Ascending aorta (tissue), 2 donors: Measurements from ENCODE around the gene SORCS2. TPM values are rescaled to one million over a fixed set of nuclear protein-coding genes. Genes with fewer than 3 reads are reported as not detected.

Experiments
- DNase-seq, 2 donors: peaks; one replicate each; pipeline ENCODE4 v3.0.0-alpha.2; 2019; ENCODE audit warnings: low spot score in 2 of 2
- H3K27ac ChIP-seq, 2 donors: fragments of 200-600 bp; sonication (generic); one replicate each; pipeline ENCODE4 v1.5.1; 2016 to 2017; ENCODE audit warnings: mild to moderate bottlenecking in 1 of 2
- H3K27me3 ChIP-seq: fragments of 200-600 bp; sonication (generic); one replicate; pipeline ENCODE4 v1.5.1; 2017
- H3K36me3 ChIP-seq, 2 donors: fragments of 200-600 bp; sonication (generic); one replicate each; pipeline ENCODE4 v1.5.1; 2016
- H3K4me1 ChIP-seq, 2 donors: fragments of 200-600 bp; sonication (generic); one replicate each; pipeline ENCODE4 v1.5.1; 2016 to 2017; ENCODE audit warnings: mild to moderate bottlenecking in 1 of 2
- H3K4me3 ChIP-seq, 2 donors: fragments of 200-600 bp; sonication (generic); one replicate each; pipeline ENCODE4 v1.5.1; 2016 to 2017; ENCODE audit warnings: mild to moderate bottlenecking in 1 of 2
- H3K9me3 ChIP-seq, 2 donors: fragments of 200-600 bp; sonication (generic); one replicate each; pipeline ENCODE4 v1.5.1; 2016
- intact Hi-C: fragments of 100-400 bp; cut with DNase I; formaldehyde crosslinking; loops from one replicate; pipeline ENCODE4 v1.15.1; 2023
- total RNA-seq: library from RNA; depleted of rRNA; stranded (reverse); fragments of >200 nt; gene quantifications from one replicate; pipeline ENCODE4 v1.1.0, GENCODE V29; 2016
- TF ChIP-seq, protein P1 (sequence below), 3 experiments: fragments of 200-600 bp in 2 of 3; fragments of 450-650 bp in 1 of 3; sonication (generic) in 2 of 3; IDR thresholded peaks; one replicate each; pipeline ENCODE4 v1.5.1; 2016 to 2019; ENCODE audit warnings: antibody characterized with exemption in 3 of 3, mild to moderate bottlenecking in 1 of 3, moderate library complexity in 1 of 3

SORCS2 gene
- total RNA-seq, 1 donor from 2014 or later = 0.32 TPM

- Histone ChIP-seq H3K9me3 (no peaks in the 10 kb centered on the region), H3K4me1 (no peaks in the 10 kb centered on the region), H3K36me3 (no peaks in the 10 kb centered on the region), H3K27me3 (no peaks in the 10 kb centered on the region), H3K27ac (no peak overlapping the region), H3K4me3 (no peak overlapping the region)
- DNase-seq = no peak
- intact Hi-C loops = no loop called here
- TF ChIP-seq, protein P1, sequence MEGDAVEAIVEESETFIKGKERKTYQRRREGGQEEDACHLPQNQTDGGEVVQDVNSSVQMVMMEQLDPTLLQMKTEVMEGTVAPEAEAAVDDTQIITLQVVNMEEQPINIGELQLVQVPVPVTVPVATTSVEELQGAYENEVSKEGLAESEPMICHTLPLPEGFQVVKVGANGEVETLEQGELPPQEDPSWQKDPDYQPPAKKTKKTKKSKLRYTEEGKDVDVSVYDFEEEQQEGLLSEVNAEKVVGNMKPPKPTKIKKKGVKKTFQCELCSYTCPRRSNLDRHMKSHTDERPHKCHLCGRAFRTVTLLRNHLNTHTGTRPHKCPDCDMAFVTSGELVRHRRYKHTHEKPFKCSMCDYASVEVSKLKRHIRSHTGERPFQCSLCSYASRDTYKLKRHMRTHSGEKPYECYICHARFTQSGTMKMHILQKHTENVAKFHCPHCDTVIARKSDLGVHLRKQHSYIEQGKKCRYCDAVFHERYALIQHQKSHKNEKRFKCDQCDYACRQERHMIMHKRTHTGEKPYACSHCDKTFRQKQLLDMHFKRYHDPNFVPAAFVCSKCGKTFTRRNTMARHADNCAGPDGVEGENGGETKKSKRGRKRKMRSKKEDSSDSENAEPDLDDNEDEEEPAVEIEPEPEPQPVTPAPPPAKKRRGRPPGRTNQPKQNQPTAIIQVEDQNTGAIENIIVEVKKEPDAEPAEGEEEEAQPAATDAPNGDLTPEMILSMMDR (IDR thresholded peaks at IDR 0.05) = no peak
Observed at GRCh38 chr4:7147261-7147660, 45.1 kb upstream of the SORCS2 start.

GRCh38 chr4:7147661-7148310, 44.6 kb upstream of the SORCS2 start:
- TF ChIP-seq, protein P1 (IDR thresholded peaks at IDR 0.05) = no peak
- H3K36me3 ChIP-seq = no peaks in the 10 kb centered on the region
- H3K9me3 ChIP-seq = no peaks in the 10 kb centered on the region
- no peak overlapping the region for H3K4me3 ChIP-seq
- H3K27me3 ChIP-seq = no peaks in the 10 kb centered on the region
- H3K27ac ChIP-seq = no peak overlapping the region
- no peak for DNase-seq
- intact Hi-C loops = no loop called here
- no peaks in the 10 kb centered on the region for H3K4me1 ChIP-seq

DNA sequence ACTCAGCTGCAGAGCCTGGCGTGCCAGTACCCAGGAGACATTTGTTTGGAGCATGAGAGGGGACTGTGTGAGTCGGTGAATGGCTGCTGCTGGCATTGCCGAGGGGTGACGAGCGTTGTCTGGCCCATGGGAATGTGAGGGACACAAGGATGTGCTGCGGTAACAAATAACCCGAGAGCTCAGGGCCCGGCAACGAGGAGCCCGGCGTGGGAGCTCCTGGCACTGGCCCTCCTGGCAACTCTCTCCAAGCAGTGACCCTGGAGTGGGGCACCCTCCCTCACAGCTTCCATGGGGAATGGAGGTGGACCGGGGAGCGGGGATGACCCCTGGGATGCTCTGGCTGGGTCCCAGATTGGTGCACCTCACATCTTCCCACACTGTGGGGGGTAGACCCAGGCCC, 44.0 kb upstream of the SORCS2 start:
- no peak for DNase-seq
- no peaks in the 10 kb centered on the region for H3K27me3 ChIP-seq
- no peak overlapping the region for H3K27ac ChIP-seq
- intact Hi-C loops = no loop called here
- no peaks in the 10 kb centered on the region for H3K4me1 ChIP-seq
- no peak overlapping the region for H3K4me3 ChIP-seq
- TF ChIP-seq, protein P1 (IDR thresholded peaks at IDR 0.05) = no peak
- no peaks in the 10 kb centered on the region for H3K36me3 ChIP-seq
- no peaks in the 10 kb centered on the region for H3K9me3 ChIP-seq

- H3K9me3 ChIP-seq = no peaks in the 10 kb centered on the region
- H3K27ac ChIP-seq = no peak overlapping the region
- no peaks in the 10 kb centered on the region for H3K27me3 ChIP-seq
- no peaks in the 10 kb centered on the region for H3K36me3 ChIP-seq
- no peaks in the 10 kb centered on the region for H3K4me1 ChIP-seq
- no peak for DNase-seq
- TF ChIP-seq, protein P1 (IDR thresholded peaks at IDR 0.05) = no peak
- intact Hi-C loops = no loop called here
- H3K4me3 ChIP-seq = no peak overlapping the region
Observed at GRCh38 chr4:7150036-7150635, 42.2 kb upstream of the SORCS2 start.

DNA sequence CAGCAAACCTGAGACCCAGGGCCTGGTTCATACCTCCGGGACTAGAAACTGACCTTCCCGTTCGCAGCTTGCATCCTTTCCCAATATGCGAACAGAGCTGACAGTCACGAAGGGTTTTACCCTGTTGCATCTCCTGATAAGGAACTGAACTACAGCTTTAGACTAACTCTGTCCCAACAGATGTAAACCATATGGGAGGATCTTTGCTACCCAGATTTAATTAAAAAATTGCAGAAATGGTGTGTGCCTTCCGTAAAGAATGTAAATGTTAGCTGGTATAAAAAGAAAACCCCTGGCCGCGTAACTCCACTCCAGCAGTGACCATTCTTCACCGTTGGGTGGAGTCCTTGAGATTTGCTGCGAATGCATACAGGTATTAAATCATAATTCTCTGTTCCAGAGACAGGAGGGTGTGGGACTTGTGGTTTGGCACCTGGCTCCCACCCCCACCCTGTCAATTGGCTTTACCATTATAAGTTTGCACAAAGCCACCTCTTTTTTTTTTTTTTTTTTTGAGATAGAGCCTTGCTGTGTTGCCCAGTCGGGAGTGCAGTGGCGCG, 40.6 kb upstream of the SORCS2 start:
- Histone ChIP-seq H3K27ac (no peak overlapping the region), H3K4me1 (no peaks in the 10 kb centered on the region), H3K9me3 (no peaks in the 10 kb centered on the region), H3K36me3 (no peaks in the 10 kb centered on the region), H3K27me3 (no peaks in the 10 kb centered on the region), H3K4me3 (no peak overlapping the region)
- intact Hi-C loops = no loop called here
- TF ChIP-seq, protein P1 (IDR thresholded peaks at IDR 0.05) = no peak
- DNase-seq = no peak
